GM12801 (cell line): Measurements from ENCODE around the gene FSHR.

Experiments used
- CTCF ChIP-seq: IDR thresholded peaks from one replicate; pipeline ENCODE4 v1.5.1; 2011; ENCODE audit warnings: control low read depth; ENCODE audit not compliant: insufficient read length; ENCODE audit errors: extremely low read depth

FSHR gene

GRCh38 chr2:49032936-49033335, 121.4 kb downstream of the FSHR start:
- no peak for TF ChIP-seq CTCF

GRCh38 chr2:49032126-49032525, 122.2 kb downstream of the FSHR start:
- TF ChIP-seq CTCF: no peak

- TF ChIP-seq CTCF: no peak
Measured at GRCh38 chr2:49029406-49029805, 124.9 kb downstream of the FSHR start.

- no peak for TF ChIP-seq CTCF
Measured at GRCh38 chr2:49028101-49028500, 126.2 kb downstream of the FSHR start.

- no peak for TF ChIP-seq CTCF
Measured at GRCh38 chr2:49026706-49027105, 127.6 kb downstream of the FSHR start.

- TF ChIP-seq CTCF: no peak
Measured at GRCh38 chr2:49021271-49021670, 133.0 kb downstream of the FSHR start.

GRCh38 chr2:49005261-49005660, 149.1 kb downstream of the FSHR start:
- no peak for TF ChIP-seq CTCF
